Uterus (tissue), 2 donors: ENCODE data around the gene LSP1.

Experiments used
- CTCF ChIP-seq, 4 experiments: fragments of 200-600 bp in 2 of 4; fragments of 450-650 bp in 2 of 4; sonication (generic) in 2 of 4; IDR thresholded peaks; one replicate each; pipeline ENCODE4 v1.5.1; 2016 to 2019; ENCODE audit warnings: antibody characterized with exemption in 4 of 4, mild to moderate bottlenecking in 2 of 4, moderate library complexity in 1 of 4
- POLR2A ChIP-seq, 2 donors: fragments of 450-650 bp; IDR thresholded peaks; one replicate each; pipeline ENCODE4 v1.6.1; 2016; ENCODE audit warnings: antibody characterized with exemption in 2 of 2, mild to moderate bottlenecking in 1 of 2, moderate library complexity in 1 of 2

- no peak for TF ChIP-seq POLR2A (IDR thresholded peaks at IDR 0.05)
- no peak for TF ChIP-seq CTCF (IDR thresholded peaks at IDR 0.05)
Measured at GRCh38 chr11:1823376-1824220, 29.3 kb upstream of the LSP1 start.
